ENCODE results near the gene RIMBP2. TPM values are rescaled to one million over a fixed set of nuclear protein-coding genes. Genes with fewer than 3 reads are reported as not detected.
A peak's percentile ranks its signal among the peaks of the same experiment; 100 is the strongest.

The RIMBP2 gene
- total RNA-seq, 4 donors from 2014 or later: 1.5 to 5.3 (median 2.7) TPM

DNA sequence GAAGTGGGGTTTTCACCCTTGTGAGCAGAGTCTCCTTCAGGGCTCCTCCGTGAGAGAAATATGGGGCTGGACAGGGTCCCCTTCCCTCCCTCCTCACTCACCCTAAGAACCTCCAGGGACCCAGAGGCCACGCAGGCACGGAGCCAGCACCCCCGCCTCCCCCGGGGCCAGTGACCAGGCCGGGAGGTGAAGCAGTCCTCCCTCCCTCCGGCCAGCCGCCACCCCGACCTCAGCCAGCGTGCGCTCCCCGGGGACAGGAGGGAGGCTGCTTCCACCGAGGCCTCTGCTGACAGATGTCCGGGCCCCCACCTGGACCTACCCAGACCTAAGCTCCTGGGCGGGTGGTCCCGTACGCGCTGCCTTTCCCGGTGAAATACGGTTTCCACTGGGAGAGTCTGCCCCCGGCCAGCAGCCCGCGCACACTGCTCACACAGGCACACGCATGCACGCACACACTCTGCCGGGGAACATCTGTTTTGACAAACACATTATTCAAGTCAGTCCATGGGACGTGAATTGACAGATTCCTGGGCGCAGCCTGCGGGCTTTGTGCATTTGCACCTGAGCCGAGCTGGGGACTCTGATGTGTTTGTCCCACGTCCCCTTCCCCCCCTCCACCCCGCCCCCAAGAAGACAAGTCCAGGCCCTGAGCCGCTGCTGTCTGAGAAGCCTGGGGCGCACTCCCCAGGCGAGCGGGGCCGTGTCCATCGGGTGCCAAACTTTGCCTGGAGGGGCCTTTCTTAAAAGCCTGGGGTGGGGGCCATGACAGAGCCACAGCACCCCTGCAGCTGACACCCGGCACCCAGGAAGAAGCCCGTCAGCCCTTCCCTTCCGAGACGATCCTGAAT is 725 bp downstream of the RIMBP2 start:
- intact Hi-C loops (cut with DNase I; ENCODE audit: low total_unique reads): no loop called here
- peak overlapping the region; percentile 2 for H3K4me3 ChIP-seq (ENCODE audit: low read depth, poor library complexity, severe bottlenecking)
- TF ChIP-seq, protein P1, sequence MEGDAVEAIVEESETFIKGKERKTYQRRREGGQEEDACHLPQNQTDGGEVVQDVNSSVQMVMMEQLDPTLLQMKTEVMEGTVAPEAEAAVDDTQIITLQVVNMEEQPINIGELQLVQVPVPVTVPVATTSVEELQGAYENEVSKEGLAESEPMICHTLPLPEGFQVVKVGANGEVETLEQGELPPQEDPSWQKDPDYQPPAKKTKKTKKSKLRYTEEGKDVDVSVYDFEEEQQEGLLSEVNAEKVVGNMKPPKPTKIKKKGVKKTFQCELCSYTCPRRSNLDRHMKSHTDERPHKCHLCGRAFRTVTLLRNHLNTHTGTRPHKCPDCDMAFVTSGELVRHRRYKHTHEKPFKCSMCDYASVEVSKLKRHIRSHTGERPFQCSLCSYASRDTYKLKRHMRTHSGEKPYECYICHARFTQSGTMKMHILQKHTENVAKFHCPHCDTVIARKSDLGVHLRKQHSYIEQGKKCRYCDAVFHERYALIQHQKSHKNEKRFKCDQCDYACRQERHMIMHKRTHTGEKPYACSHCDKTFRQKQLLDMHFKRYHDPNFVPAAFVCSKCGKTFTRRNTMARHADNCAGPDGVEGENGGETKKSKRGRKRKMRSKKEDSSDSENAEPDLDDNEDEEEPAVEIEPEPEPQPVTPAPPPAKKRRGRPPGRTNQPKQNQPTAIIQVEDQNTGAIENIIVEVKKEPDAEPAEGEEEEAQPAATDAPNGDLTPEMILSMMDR (IDR thresholded peaks at IDR 0.05): no peak
- TF ChIP-seq POLR2A (IDR thresholded peaks at IDR 0.05): no peak
- DNase-seq (ENCODE audit: low spot score in 2 of 2): peak in 1 of 2 donors; percentile 84
- 0 to 1% methylated on average over 25 of the region's 42 CpGs for WGBS, 2 donors

DNA sequence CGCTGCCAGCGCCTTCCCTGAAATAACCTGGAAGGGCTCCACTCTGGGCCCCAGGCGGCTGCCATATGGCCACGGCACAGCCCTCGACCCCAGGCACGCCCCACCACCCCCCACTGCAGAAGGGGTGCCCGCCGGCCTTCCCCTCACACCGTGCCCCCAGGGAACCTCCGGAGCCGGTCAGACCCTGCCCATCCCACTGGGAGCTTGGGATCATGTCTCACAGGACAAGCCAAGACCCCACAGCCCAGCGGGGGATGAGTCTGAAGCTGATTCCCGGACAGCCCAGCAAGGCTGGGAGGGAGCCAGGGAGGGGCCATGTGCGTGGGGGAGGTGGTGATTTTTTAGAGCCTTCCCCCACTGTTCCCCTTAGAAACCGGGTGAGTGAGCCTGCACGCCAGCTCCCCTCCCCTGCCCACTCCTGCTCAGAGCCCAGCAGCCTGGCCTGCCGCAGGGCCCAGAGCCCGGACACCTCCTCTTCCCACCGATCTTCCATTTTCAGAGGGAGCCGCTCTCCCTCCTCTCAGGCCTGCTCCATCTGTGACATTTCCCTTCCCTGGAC is 1.4 kb downstream of the RIMBP2 start:
- peak in 1 of 2 donors; percentile 82 for DNase-seq (ENCODE audit: low spot score in 2 of 2)
- 1 to 2% methylated on average over 12 to 14 of the region's 20 CpGs for WGBS, 2 donors
- peak overlapping the region; percentile 10 for H3K4me3 ChIP-seq (ENCODE audit: low read depth, poor library complexity, severe bottlenecking)
- TF ChIP-seq POLR2A (IDR thresholded peaks at IDR 0.05): no peak
- TF ChIP-seq, protein P1 (IDR thresholded peaks at IDR 0.05): no peak
- intact Hi-C loops (cut with DNase I; ENCODE audit: low total_unique reads): no loop called here

DNA sequence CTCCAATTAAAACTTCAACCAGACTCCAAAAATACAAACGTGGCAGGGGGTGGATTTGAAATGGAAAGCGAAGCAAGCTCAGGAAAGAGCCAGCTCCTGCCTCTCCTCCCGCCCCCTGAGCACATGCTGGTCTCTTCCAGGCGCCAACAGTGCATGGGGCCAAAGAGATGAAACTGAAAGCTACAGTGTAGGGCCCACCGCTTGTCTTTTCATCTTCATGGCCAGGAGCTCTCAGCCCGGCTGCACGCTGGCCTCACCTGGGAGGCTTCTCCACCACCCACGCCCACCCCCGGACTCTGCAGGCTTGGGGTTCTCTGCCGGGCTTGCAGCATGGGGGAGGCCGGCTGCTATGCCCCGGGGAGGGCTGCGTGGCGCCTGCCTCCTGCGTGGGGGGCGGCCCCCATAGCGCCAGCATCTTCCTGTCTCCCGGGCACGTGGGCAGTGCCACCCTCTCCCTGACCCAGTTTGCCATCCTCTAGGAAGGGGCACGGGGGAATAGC is 2.0 kb downstream of the RIMBP2 start:
- no peak for TF ChIP-seq POLR2A (IDR thresholded peaks at IDR 0.05)
- TF ChIP-seq, protein P1 (IDR thresholded peaks at IDR 0.05): no peak
- WGBS, 2 donors: 0 to 3% methylated on average over 11 to 16 of the region's 20 CpGs
- H3K4me3 ChIP-seq (ENCODE audit: low read depth, poor library complexity, severe bottlenecking): peak overlapping the region; percentile 10
- peak in 1 of 2 donors; percentile 86 for DNase-seq (ENCODE audit: low spot score in 2 of 2)
- intact Hi-C loops (cut with DNase I; ENCODE audit: low total_unique reads): no loop called here

DNA sequence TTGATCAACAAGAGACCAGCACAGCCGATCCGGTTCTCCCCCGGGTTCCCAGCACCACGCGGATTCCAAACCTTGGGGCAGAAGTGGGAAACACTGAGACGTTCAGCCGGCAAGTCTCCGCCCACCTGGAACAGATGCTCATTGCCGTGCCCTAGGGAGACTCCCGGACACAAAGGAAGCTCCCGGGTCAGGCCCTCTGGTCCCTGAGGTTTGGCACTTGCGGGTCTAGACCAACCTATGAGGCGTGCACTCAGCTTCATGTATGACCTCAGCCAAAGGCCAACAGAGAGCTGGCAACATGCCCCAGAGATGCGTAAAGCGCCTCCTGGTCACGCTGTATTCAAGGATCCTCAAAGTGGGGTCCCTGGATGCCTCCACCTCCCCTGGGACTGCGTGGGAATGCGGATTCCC is 2.5 kb downstream of the RIMBP2 start:
- peak in 1 of 2 donors; percentile 84 for DNase-seq (ENCODE audit: low spot score in 2 of 2)
- intact Hi-C loops (cut with DNase I; ENCODE audit: low total_unique reads): no loop called here
- 9 to 24% methylated on average over 5 to 18 of the region's 18 CpGs for WGBS, 2 donors
- H3K4me3 ChIP-seq (ENCODE audit: low read depth, poor library complexity, severe bottlenecking): no peak overlapping the region
- TF ChIP-seq, protein P1 (IDR thresholded peaks at IDR 0.05): no peak
- TF ChIP-seq POLR2A (IDR thresholded peaks at IDR 0.05): no peak

DNA sequence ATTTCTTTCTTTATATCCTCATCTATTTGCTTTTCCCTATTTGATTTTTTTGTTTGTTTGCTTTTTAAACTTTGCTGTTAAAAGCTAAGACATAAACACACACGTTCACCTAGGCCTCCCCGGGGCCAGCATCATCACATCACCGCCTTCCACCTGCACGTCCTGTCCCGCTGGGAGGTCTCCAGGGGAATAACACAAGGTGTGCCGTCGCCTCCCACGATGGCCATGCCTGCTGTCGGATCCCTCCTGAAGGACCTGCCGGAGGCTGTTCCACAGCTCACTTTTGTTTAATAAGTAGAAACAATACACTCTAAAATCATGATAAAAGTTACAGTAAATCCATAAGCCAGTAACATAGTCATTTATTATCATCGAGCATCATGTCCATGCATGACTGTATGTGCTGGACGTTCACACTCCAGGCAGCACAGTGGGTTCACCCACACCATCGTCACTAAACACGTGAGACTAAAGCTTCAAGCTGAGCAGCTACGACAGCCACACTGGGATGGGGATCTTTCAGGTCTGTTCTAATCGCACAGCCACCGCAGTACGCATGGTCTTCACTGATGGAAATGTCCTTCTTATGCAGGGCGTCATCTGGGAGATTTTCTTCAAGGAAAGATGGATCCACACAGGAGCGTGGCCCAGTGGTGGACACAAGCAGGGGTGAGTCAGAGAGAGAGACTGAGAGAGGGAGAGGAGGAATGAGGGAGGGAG is 3.6 kb downstream of the RIMBP2 start:
- H3K4me3 ChIP-seq (ENCODE audit: low read depth, poor library complexity, severe bottlenecking): no peak overlapping the region
- TF ChIP-seq POLR2A (IDR thresholded peaks at IDR 0.05): no peak
- TF ChIP-seq, protein P1 (IDR thresholded peaks at IDR 0.05): no peak
- 75 to 80% methylated on average over 20 of the region's 20 CpGs for WGBS, 2 donors
- intact Hi-C loops (cut with DNase I; ENCODE audit: low total_unique reads): no loop called here
- peak in 1 of 2 donors; percentile 68 for DNase-seq (ENCODE audit: low spot score in 2 of 2)

Measured in lower leg skin (tissue), 4 donors.